LNCAP (cell line): ENCODE results near the gene CARD10.

ENCODE experiments used
- TF ChIP-seq, protein P1 (sequence below): fragments of 450-650 bp; IDR thresholded peaks from 2 replicates; pipeline ENCODE4 v1.5.1; 2017; ENCODE audit warnings: mild to moderate bottlenecking

Gene CARD10

DNA sequence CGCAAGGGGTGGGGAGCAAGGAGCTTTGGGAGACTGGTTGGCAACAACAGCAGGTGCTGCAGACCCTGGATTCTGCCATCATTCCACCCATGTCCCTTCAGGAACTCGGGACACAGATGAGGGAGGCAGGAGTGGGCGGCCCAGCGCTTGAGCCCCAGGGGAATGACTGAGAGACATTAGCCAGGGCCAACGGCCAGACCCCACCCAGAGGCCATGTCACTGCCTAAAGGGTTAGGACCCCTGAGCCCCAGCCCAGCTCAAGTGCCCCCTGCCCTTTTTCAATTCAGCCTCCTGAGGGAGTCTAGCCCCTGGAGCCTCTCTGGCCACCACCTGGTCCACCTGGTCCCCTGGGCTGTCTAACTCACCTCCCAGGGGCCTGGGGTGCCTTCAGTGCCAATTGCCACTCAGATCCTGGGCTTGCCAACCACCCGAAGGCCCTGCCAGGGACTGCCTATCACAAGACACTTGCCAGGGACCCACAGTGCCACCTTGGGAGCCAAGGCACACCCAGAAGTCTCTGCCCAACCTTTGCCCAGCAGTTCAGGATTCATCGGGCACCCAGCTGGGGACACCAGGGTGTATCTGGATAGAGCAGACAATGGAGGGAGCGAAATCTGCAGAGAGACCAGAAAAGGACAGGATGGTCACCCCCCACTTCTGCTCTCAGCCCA, 49.7 kb downstream of the CARD10 start:
- TF ChIP-seq, protein P1, sequence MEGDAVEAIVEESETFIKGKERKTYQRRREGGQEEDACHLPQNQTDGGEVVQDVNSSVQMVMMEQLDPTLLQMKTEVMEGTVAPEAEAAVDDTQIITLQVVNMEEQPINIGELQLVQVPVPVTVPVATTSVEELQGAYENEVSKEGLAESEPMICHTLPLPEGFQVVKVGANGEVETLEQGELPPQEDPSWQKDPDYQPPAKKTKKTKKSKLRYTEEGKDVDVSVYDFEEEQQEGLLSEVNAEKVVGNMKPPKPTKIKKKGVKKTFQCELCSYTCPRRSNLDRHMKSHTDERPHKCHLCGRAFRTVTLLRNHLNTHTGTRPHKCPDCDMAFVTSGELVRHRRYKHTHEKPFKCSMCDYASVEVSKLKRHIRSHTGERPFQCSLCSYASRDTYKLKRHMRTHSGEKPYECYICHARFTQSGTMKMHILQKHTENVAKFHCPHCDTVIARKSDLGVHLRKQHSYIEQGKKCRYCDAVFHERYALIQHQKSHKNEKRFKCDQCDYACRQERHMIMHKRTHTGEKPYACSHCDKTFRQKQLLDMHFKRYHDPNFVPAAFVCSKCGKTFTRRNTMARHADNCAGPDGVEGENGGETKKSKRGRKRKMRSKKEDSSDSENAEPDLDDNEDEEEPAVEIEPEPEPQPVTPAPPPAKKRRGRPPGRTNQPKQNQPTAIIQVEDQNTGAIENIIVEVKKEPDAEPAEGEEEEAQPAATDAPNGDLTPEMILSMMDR: no peak

DNA sequence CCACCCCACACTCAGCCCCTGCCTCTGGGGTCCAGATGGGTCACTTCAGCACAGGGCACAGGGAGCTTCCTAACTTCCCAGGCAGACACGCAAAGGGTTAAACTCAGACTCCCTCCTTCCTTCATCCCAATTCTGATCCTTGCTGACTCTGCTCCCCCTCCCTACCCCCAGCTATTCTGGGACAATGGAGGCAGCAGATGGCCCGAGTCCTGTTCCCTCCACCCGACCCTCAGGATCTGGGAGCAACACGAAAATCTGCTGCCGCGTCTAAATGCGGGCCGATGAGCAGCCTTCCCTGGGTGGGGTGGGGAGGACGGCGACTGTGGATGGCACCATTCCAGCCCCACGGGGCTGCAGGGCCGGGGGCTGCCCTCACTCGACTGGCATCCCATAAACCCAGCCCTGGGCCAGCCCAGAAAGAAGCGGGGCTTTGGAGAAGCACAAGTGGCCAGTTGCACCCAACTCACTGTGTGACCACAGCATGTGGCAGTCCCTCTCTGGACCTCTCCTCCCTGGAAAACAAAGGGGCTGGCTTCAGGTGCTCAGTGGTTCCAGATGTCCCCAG, 51.7 kb downstream of the CARD10 start:
- TF ChIP-seq, protein P1: no peak

DNA sequence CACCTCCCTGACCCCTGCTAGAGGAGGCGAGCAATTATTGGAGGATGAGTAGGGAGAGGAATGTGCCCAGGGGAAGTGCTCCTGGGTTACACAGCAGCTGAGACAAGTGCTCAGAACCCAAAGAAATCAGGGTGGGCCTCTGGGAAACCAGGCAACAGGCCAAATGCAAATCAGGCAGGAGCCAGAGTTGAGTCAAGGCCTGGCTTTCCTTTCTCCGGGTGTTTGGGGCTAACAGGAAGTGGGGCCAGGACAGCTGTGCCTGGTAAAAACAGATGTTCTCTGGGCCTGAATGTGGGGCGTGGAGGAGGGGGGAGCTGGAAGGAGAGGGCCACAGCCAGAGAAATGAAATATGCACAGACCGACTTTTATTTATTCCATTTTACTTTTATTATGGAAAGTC, 55.0 kb downstream of the CARD10 start:
- TF ChIP-seq, protein P1: no peak

GRCh38 chr22:37462983-37463382, 56.2 kb downstream of the CARD10 start:
- TF ChIP-seq, protein P1: no peak

- TF ChIP-seq, protein P1: no peak
Observed at GRCh38 chr22:37462436-37462835, 56.8 kb downstream of the CARD10 start.

DNA sequence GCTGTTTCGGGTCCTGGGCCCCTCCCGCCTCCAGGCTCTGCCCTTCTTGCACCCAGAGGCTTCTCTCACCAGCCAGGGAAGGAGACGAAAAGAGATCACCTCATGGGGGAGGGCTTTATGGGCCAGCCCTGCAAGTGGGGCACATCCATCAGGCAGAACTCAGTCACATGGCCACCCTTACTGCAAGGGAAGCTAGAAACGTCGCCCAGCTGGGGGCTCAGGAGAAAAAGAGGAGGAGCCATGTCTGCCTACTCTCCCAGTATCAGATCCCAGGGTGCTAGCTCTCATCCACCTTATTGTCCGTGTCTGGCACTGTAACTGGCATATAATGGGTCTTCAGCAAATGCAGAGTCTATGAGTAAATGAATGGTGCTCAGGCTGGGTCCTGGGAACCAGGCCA, 57.3 kb downstream of the CARD10 start:
- TF ChIP-seq, protein P1: no peak

DNA sequence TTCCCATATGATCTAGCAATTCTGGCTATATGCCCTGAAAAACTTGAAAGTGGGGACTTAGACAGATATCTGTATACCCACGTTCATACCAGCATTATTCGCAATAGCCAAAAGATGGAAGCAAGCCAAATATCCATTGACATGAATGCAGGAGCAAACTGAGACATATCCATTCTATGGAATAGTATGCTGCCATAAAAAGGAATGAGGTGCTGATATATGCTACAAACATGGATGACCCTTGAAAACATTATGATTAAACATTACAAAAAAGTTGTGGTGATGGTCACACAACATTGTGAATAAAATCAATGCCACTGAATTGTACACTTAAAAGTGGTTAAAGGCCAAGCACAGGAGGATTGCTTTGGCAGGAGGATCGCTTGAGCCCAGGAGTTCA, 58.5 kb downstream of the CARD10 start:
- TF ChIP-seq, protein P1: no peak
